GM12878 (cell line): ENCODE data around the gene EXOC3L4. TPM values are rescaled to one million over a fixed set of nuclear protein-coding genes. Genes with fewer than 3 reads are reported as not detected.

Experiments
- ATAC-seq: fragments of 200-7000 bp; cut with Tn5 transposase; 3 replicates; pipeline ENCODE4 v1.9.1; 2020; ENCODE audit warnings: mild to moderate bottlenecking, moderate library complexity
- BruUV-seq: library from RNA; stranded (reverse); fragments of 400-500 nt; replicated peaks from 2 replicates; lab custom pipeline; 2021; lab: Mats Ljungman, UMichigan
- CTCF ChIA-PET: fragments of 300-600 bp; sonication (Branson Sonifier 250); formaldehyde crosslinking; extraction: SDS; loops from one replicate; lab custom pipeline; 2021; ENCODE audit warnings: inconsistent platforms; lab: Yijun Ruan, JAX
- POLR2A ChIA-PET: fragments of 350-600 bp; formaldehyde crosslinking; extraction: SDS; loops from one replicate; lab custom pipeline; 2021; ENCODE audit warnings: inconsistent platforms; lab: Charles Lee
- RAD21 ChIA-PET: fragments of 300-600 bp; sonication (Branson Sonifier 250); formaldehyde crosslinking; loops from one replicate; lab custom pipeline; 2023; ENCODE audit warnings: antibody characterized with exemption; ENCODE audit not compliant: unreplicated experiment; lab: Charles Lee
- SMC1A ChIA-PET: fragments of 300-600 bp; sonication (Branson Sonifier 250); formaldehyde crosslinking; loops from one replicate; lab custom pipeline; 2023; ENCODE audit not compliant: unreplicated experiment, uncharacterized antibody; lab: Charles Lee
- DNase-seq: peaks from one replicate; pipeline ENCODE4 v3.0.0-alpha.2; 2011; ENCODE audit warnings: low read depth, low spot score
- FAIRE-seq: peaks from 3 replicates; lab custom pipeline; 2011; peaks lifted over from hg19 to GRCh38; lab: Jason Lieb, UNC
- H2AFZ ChIP-seq: 2 replicates; pipeline ENCODE4 v1.6.0; 2011; ENCODE audit warnings: low read depth, low read length, control low read depth; ENCODE audit not compliant: control insufficient read depth
- H3K27ac ChIP-seq: 2 replicates; pipeline ENCODE4 v1.5.1; 2011; ENCODE audit warnings: control low read depth; ENCODE audit not compliant: control insufficient read depth, insufficient read depth
- H3K27me3 ChIP-seq, 2 experiments: replicated peaks in 1 of 2; 2 replicates each; pipeline versions ENCODE4 v1.6.0 to v1.6.1; 2011; ENCODE audit warnings: low read length in 1 of 2; ENCODE audit not compliant: control insufficient read depth in 2 of 2, insufficient read depth in 2 of 2
- H3K36me3 ChIP-seq, 2 experiments: 2 replicates each; pipeline ENCODE4 v1.5.1; 2011; ENCODE audit warnings: low read length in 1 of 2; ENCODE audit not compliant: control insufficient read depth in 2 of 2, insufficient read depth in 2 of 2
- H3K4me1 ChIP-seq: 2 replicates; pipeline ENCODE4 v1.6.1; 2011; ENCODE audit warnings: mild to moderate bottlenecking, low read length, moderate library complexity, mixed read lengths; ENCODE audit not compliant: control insufficient read depth, insufficient read depth
- H3K4me2 ChIP-seq: 2 replicates; pipeline ENCODE4 v1.6.0; 2011; ENCODE audit warnings: control low read depth; ENCODE audit not compliant: control insufficient read depth, insufficient read depth
- H3K4me3 ChIP-seq: fragments of 200-600 bp; sonication (generic); 2 replicates; pipeline ENCODE4 v1.5.1; 2016
- H3K79me2 ChIP-seq: 2 replicates; pipeline ENCODE4 v1.6.0; 2011; ENCODE audit warnings: low read length; ENCODE audit not compliant: control insufficient read depth, insufficient read depth
- H3K9ac ChIP-seq: 2 replicates; pipeline ENCODE4 v1.8.0; 2011; ENCODE audit warnings: low read length, control low read depth, mixed read lengths; ENCODE audit not compliant: control insufficient read depth, insufficient read depth
- H3K9me3 ChIP-seq: replicated peaks from 3 replicates; pipeline ENCODE4 v1.5.1; 2011; ENCODE audit warnings: mild to moderate bottlenecking, low read length; ENCODE audit not compliant: control insufficient read depth, insufficient read depth
- H4K20me1 ChIP-seq: 2 replicates; pipeline ENCODE4 v1.6.0; 2011; ENCODE audit not compliant: control insufficient read depth, insufficient read depth
- ASH2L ChIP-seq: fragments of 300-600, 200-600 bp; sonication (generic); IDR thresholded peaks from 2 replicates; pipeline ENCODE4 v1.6.1; 2017; ENCODE audit warnings: low read depth, mild to moderate bottlenecking, borderline replicate concordance
- FOXM1 ChIP-seq: IDR thresholded peaks from 2 replicates; pipeline ENCODE4 v1.6.1; 2012; ENCODE audit warnings: low read depth, mild to moderate bottlenecking, inconsistent platforms, low read length, moderate library complexity
- MEF2A ChIP-seq: IDR thresholded peaks from 2 replicates; pipeline ENCODE4 v1.6.1; 2011; ENCODE audit warnings: low read depth, mild to moderate bottlenecking, low read length, moderate library complexity; ENCODE audit not compliant: insufficient read depth
- WGBS: methylation state at CpG from one replicate; pipeline ENCODE4 v1.1.6; 2016; ENCODE audit warnings: low lambda C conversion rate; ENCODE audit not compliant: insufficient replicate concordance, insufficient coverage; ENCODE audit errors: missing lambda C conversion rate; 5-methylcytosine and 5-hydroxymethylcytosine counted together
- in situ Hi-C: fragments of 300-500 bp; cut with MboI; formaldehyde crosslinking; loops from 9 replicates; pipeline ENCODE4 v1.14.3; 2018; ENCODE audit warnings: mixed read lengths
- intact Hi-C: fragments of 100-400 bp; cut with micrococcal nuclease; formaldehyde crosslinking; loops from one replicate; pipeline ENCODE4 v1.14.2; 2022; ENCODE audit not compliant: unreplicated experiment
- polyA plus RNA-seq, 11 experiments: library from polyadenylated mRNA; depleted of rRNA in 4 of 11; unstranded in 6 of 11; stranded (reverse) in 5 of 11; fragments of >200 nt; fragmentation: Nextera tagmentation in 4 of 11; fragmentation: Illumina TruSeq in 1 of 11; extraction: Ambion mirVana in 4 of 11; extraction: Trizol in 1 of 11; gene quantifications; 1 replicate in 1 of 11; 2 replicates in 10 of 11; pipeline versions ENCODE4 v1.2.1 to v1.2.3, GENCODE V29; 2011 to 2016; ENCODE audit warnings: inconsistent platforms in 2 of 11, missing spikeins in 2 of 11, low read depth in 1 of 11
- total RNA-seq, 4 experiments: library from RNA; depleted of rRNA in 3 of 4; stranded (reverse); fragments of >200 nt in 3 of 4; fragmentation: Illumina TruSeq in 1 of 4; extraction: Trizol in 1 of 4; gene quantifications; 2 replicates each; pipeline versions ENCODE4 v1.2.1 to v1.2.3, GENCODE V29; 2013 to 2021
- TF ChIP-seq, protein P1 (sequence below): fragments of 450-650 bp; IDR thresholded peaks from 2 replicates; pipeline ENCODE4 v1.6.1; 2017; ENCODE audit warnings: mild to moderate bottlenecking, moderate library complexity
- TF ChIP-seq, protein P2 (sequence below): IDR thresholded peaks from 2 replicates; pipeline ENCODE4 v1.6.1; 2012; ENCODE audit warnings: low read depth, low read length, improper control_type of control experiment

Gene EXOC3L4
- total and polyA plus RNA-seq, 10 of the 15 experiments (the other 5 are each of a cell fraction or from before 2014, with no cell fraction given) = not detected

DNA sequence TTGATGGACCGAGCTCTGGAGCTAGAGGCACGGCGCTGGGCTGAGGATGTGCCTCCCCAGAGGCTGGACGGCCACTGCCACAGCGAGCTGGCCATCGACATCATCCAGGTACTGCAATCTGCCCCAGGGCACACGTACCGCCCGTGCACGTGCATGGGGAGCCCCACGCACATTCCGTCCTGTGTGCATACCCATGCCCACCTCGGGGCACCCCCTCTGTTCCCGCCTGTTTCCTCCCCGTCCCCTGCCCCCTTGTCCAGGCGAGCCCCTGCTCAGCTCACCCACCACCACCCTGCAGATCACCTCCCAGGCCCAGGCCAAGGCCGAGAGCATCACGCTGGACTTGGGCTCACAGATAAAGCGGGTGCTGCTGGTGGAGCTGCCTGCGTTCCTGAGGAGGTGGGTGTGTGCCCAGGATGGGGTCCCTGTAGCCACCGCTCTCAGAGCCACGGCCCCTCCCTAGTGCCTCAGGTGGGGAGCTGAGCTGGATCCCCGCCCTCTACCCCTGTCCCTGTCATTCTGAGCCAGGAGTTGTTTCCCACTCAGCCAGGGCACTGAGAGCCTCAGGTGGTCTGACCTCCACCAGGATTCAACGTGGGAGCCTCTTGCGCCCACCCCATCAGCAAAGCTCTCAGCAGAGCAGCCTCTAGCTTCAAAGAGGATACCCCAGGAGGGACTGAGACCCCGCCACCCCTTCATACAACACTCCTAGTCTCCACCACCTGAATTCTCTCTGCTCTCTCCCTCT, 35.7 kb downstream of the EXOC3L4 start (continued):
- no peak for TF ChIP-seq FOXM1
- no peak for TF ChIP-seq ASH2L
- TF ChIP-seq, protein P1, sequence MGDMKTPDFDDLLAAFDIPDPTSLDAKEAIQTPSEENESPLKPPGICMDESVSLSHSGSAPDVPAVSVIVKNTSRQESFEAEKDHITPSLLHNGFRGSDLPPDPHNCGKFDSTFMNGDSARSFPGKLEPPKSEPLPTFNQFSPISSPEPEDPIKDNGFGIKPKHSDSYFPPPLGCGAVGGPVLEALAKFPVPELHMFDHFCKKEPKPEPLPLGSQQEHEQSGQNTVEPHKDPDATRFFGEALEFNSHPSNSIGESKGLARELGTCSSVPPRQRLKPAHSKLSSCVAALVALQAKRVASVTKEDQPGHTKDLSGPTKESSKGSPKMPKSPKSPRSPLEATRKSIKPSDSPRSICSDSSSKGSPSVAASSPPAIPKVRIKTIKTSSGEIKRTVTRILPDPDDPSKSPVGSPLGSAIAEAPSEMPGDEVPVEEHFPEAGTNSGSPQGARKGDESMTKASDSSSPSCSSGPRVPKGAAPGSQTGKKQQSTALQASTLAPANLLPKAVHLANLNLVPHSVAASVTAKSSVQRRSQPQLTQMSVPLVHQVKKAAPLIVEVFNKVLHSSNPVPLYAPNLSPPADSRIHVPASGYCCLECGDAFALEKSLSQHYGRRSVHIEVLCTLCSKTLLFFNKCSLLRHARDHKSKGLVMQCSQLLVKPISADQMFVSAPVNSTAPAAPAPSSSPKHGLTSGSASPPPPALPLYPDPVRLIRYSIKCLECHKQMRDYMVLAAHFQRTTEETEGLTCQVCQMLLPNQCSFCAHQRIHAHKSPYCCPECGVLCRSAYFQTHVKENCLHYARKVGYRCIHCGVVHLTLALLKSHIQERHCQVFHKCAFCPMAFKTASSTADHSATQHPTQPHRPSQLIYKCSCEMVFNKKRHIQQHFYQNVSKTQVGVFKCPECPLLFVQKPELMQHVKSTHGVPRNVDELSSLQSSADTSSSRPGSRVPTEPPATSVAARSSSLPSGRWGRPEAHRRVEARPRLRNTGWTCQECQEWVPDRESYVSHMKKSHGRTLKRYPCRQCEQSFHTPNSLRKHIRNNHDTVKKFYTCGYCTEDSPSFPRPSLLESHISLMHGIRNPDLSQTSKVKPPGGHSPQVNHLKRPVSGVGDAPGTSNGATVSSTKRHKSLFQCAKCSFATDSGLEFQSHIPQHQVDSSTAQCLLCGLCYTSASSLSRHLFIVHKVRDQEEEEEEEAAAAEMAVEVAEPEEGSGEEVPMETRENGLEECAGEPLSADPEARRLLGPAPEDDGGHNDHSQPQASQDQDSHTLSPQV = no peak

DNA sequence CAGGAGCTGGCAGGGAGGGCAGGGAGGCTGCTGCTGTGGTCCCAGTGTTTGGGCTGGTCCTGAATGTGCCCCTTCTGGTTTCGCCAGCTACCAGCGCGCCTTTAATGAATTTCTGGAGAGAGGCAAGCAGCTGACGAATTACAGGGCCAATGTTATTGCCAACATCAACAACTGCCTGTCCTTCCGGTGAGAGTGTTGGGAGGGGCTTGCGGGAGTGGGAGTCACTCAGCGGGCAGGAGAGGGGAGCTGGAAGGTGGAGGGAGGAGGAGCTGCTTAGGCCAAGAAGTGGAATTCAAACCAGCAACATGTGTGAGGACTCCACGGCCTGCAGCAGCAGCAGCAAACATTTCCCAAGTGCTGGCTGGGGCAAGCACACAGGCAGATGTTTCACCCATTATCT, 36.4 kb downstream of the EXOC3L4 start:
- DNase-seq (no peak), FAIRE-seq (no peak), ATAC-seq (no peak)
- H3K27me3 ChIP-seq = no peaks in the 10 kb centered on the region
- H3K27ac ChIP-seq = no peak overlapping the region
- ChIA-PET POLR2A (no interaction called here), CTCF (interaction anchor here (3.0 kb wide), 1 partner anchor 26 kb away, joined by 12 read pairs; no protein-coding TSS in a partner anchor), RAD21 (interaction anchor here (1.4 kb wide), 1 partner anchor 10 kb away, joined by 4 read pairs; no protein-coding TSS in a partner anchor), SMC1A (interaction anchor here (1.5 to 3.2 kb wide), 2 partner anchors 10 to 26 kb away, joined by 5 to 9 read pairs; no protein-coding TSS in a partner anchor)
- H4K20me1 ChIP-seq = no peaks in the 10 kb centered on the region
- H3K36me3 ChIP-seq = peaks cover 8 to 9% of the 10 kb centered on the region in 2 experiments; a peak in 3 of 4 replicates
- H3K79me2 ChIP-seq = peaks cover 4% of the 10 kb centered on the region
- in situ Hi-C loops (no loop called here), intact Hi-C loops (no loop called here)
- no peaks in the 10 kb centered on the region for H3K4me1 ChIP-seq
- TF ChIP-seq, protein P2, sequence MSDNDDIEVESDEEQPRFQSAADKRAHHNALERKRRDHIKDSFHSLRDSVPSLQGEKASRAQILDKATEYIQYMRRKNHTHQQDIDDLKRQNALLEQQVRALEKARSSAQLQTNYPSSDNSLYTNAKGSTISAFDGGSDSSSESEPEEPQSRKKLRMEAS = no peak
- no peak for TF ChIP-seq MEF2A
- H3K4me3 ChIP-seq = no peak overlapping the region
- no TSS peak for BruUV-seq
- H3K4me2 ChIP-seq = no peak overlapping the region
- H3K9ac ChIP-seq = no peak overlapping the region
- H3K9me3 ChIP-seq = no peaks in the 10 kb centered on the region
- 82% methylated on average over 8 of the region's 8 CpGs for WGBS
- H2AFZ ChIP-seq = no peak overlapping the region
